ENCODE measurements around the gene TPX2.

TPX2 gene

GRCh38 chr20:31788578-31788977, 49.5 kb downstream of the TPX2 start:
- TF ChIP-seq, protein P1, sequence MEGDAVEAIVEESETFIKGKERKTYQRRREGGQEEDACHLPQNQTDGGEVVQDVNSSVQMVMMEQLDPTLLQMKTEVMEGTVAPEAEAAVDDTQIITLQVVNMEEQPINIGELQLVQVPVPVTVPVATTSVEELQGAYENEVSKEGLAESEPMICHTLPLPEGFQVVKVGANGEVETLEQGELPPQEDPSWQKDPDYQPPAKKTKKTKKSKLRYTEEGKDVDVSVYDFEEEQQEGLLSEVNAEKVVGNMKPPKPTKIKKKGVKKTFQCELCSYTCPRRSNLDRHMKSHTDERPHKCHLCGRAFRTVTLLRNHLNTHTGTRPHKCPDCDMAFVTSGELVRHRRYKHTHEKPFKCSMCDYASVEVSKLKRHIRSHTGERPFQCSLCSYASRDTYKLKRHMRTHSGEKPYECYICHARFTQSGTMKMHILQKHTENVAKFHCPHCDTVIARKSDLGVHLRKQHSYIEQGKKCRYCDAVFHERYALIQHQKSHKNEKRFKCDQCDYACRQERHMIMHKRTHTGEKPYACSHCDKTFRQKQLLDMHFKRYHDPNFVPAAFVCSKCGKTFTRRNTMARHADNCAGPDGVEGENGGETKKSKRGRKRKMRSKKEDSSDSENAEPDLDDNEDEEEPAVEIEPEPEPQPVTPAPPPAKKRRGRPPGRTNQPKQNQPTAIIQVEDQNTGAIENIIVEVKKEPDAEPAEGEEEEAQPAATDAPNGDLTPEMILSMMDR (tag by site-specific recombination; IDR thresholded peaks at IDR 0.05) = peak; percentile 14; the same call in 1 of the 2 replicates
- TF ChIP-seq ZNF768 (tag by site-specific recombination; IDR thresholded peaks at IDR 0.05) = no peak
- Histone ChIP-seq H3K9me3 (ENCODE audit: control insufficient read depth, insufficient read depth, low read depth, low read length) (no peaks in the 10 kb centered on the region), H3K4me1 (ENCODE audit: control insufficient read depth, insufficient read depth, low read length) (no peaks in the 10 kb centered on the region), H3K4me3 (ENCODE audit: low read depth, low read length) (no peak overlapping the region), H3K36me3 (ENCODE audit: control insufficient read depth in 2 of 2, insufficient read depth in 1 of 2, low read length in 2 of 2) (peaks cover 48 to 95% of the 10 kb centered on the region in 2 experiments), H3K27ac (ENCODE audit: extremely low read depth, low read depth, low read length) (no peak overlapping the region)
- ChIA-PET CTCF (interaction anchor here (1.1 kb wide), 1 partner anchor 164 kb away, joined by 5 read pairs; no protein-coding TSS in a partner anchor), POLR2A (no interaction called here)

GRCh38 chr20:31790401-31790800, 51.3 kb downstream of the TPX2 start:
- POLR2A ChIA-PET = no interaction called here
- TF ChIP-seq ZNF274 (IDR thresholded peaks at IDR 0.05; ENCODE audit: low read length) = no peak
- TF ChIP-seq ZNF274 (tag by site-specific recombination; IDR thresholded peaks at IDR 0.05; ENCODE audit: borderline replicate concordance) = no peak
- TF ChIP-seq ZNF654 (tag by site-specific recombination; IDR thresholded peaks at IDR 0.05; ENCODE audit: low read depth) = no peak
- no peak for TF ChIP-seq ZIC2 (tag by site-specific recombination; IDR thresholded peaks at IDR 0.05)
- no peak for TF ChIP-seq ZNF560 (tag by site-specific recombination; IDR thresholded peaks at IDR 0.05; ENCODE audit: borderline replicate concordance)
- TF ChIP-seq ZNF155 (tag by site-specific recombination; IDR thresholded peaks at IDR 0.05) = no peak
- TF ChIP-seq ZBTB7A (tag by site-specific recombination; IDR thresholded peaks at IDR 0.05; ENCODE audit: low read depth) = no peak
- Histone ChIP-seq H3K4me3 (ENCODE audit: low read depth, low read length) (no peak overlapping the region), H3K4me1 (ENCODE audit: control insufficient read depth, insufficient read depth, low read length) (no peaks in the 10 kb centered on the region), H3K9me3 (ENCODE audit: control insufficient read depth, insufficient read depth, low read depth, low read length) (no peaks in the 10 kb centered on the region), H3K27ac (ENCODE audit: extremely low read depth, low read depth, low read length) (no peak overlapping the region), H3K36me3 (ENCODE audit: control insufficient read depth in 2 of 2, insufficient read depth in 1 of 2, low read length in 2 of 2) (peaks cover 46 to 95% of the 10 kb centered on the region in 2 experiments)
- CTCF ChIA-PET = interaction anchor here (0.5 kb wide), 1 partner anchor 12 kb away, joined by 4 read pairs; no protein-coding TSS in a partner anchor

GRCh38 chr20:31797364-31797763, 58.3 kb downstream of the TPX2 start:
- ChIA-PET POLR2A (no interaction called here), CTCF (no interaction called here)
- H3K4me3 ChIP-seq (ENCODE audit: low read depth, low read length) = no peak overlapping the region
- TF ChIP-seq, protein P2, sequence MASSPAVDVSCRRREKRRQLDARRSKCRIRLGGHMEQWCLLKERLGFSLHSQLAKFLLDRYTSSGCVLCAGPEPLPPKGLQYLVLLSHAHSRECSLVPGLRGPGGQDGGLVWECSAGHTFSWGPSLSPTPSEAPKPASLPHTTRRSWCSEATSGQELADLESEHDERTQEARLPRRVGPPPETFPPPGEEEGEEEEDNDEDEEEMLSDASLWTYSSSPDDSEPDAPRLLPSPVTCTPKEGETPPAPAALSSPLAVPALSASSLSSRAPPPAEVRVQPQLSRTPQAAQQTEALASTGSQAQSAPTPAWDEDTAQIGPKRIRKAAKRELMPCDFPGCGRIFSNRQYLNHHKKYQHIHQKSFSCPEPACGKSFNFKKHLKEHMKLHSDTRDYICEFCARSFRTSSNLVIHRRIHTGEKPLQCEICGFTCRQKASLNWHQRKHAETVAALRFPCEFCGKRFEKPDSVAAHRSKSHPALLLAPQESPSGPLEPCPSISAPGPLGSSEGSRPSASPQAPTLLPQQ (tag by site-specific recombination; IDR thresholded peaks at IDR 0.05) = no peak
- no peak for TF ChIP-seq ZNF558 (tag by site-specific recombination; IDR thresholded peaks at IDR 0.05)
- H3K27ac ChIP-seq (ENCODE audit: extremely low read depth, low read depth, low read length) = no peak overlapping the region
- H3K36me3 ChIP-seq (ENCODE audit: control insufficient read depth in 2 of 2, insufficient read depth in 1 of 2, low read length in 2 of 2) = peaks cover 81 to 94% of the 10 kb centered on the region in 2 experiments
- no peaks in the 10 kb centered on the region for H3K4me1 ChIP-seq (ENCODE audit: control insufficient read depth, insufficient read depth, low read length)
- no peaks in the 10 kb centered on the region for H3K9me3 ChIP-seq (ENCODE audit: control insufficient read depth, insufficient read depth, low read depth, low read length)

GRCh38 chr20:31801508-31801907, 62.4 kb downstream of the TPX2 start:
- no peaks in the 10 kb centered on the region for H3K9me3 ChIP-seq (ENCODE audit: control insufficient read depth, insufficient read depth, low read depth, low read length)
- TF ChIP-seq ZNF530 (tag by site-specific recombination; IDR thresholded peaks at IDR 0.05; ENCODE audit: low read depth) = no peak
- no peak for TF ChIP-seq ZSCAN30 (tag by site-specific recombination; IDR thresholded peaks at IDR 0.05)
- TF ChIP-seq, protein P3, sequence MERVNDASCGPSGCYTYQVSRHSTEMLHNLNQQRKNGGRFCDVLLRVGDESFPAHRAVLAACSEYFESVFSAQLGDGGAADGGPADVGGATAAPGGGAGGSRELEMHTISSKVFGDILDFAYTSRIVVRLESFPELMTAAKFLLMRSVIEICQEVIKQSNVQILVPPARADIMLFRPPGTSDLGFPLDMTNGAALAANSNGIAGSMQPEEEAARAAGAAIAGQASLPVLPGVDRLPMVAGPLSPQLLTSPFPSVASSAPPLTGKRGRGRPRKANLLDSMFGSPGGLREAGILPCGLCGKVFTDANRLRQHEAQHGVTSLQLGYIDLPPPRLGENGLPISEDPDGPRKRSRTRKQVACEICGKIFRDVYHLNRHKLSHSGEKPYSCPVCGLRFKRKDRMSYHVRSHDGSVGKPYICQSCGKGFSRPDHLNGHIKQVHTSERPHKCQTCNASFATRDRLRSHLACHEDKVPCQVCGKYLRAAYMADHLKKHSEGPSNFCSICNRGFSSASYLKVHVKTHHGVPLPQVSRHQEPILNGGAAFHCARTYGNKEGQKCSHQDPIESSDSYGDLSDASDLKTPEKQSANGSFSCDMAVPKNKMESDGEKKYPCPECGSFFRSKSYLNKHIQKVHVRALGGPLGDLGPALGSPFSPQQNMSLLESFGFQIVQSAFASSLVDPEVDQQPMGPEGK (tag by site-specific recombination; IDR thresholded peaks at IDR 0.05) = no peak
- TF ChIP-seq ZBTB1 (tag by site-specific recombination; IDR thresholded peaks at IDR 0.05) = no peak
- TF ChIP-seq SALL2 (tag by site-specific recombination; IDR thresholded peaks at IDR 0.05; ENCODE audit: borderline replicate concordance) = no peak
- TF ChIP-seq, protein P4, sequence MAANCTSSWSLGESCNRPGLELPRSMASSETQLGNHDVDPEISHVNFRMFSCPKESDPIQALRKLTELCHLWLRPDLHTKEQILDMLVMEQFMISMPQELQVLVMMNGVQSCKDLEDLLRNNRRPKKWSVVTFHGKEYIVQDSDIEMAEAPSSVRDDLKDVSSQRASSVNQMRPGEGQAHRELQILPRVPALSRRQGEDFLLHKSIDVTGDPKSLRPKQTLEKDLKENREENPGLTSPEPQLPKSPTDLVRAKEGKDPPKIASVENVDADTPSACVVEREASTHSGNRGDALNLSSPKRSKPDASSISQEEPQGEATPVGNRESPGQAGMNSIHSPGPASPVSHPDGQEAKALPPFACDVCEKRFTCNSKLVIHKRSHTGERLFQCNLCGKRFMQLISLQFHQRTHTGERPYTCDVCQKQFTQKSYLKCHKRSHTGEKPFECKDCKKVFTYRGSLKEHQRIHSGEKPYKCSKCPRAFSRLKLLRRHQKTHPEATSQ (tag by site-specific recombination; IDR thresholded peaks at IDR 0.05) = no peak
- no peak for TF ChIP-seq ZNF174 (tag by site-specific recombination; IDR thresholded peaks at IDR 0.05)
- TF ChIP-seq ZNF391 (tag by site-specific recombination; IDR thresholded peaks at IDR 0.05; ENCODE audit: borderline replicate concordance, low read depth) = no peak
- no peak for TF ChIP-seq ZNF341 (tag by site-specific recombination; IDR thresholded peaks at IDR 0.05; ENCODE audit: low read depth)
- CTCF ChIA-PET = no interaction called here
- H3K4me3 ChIP-seq (ENCODE audit: low read depth, low read length) = no peak overlapping the region
- POLR2A ChIA-PET = no interaction called here
- H3K27ac ChIP-seq (ENCODE audit: extremely low read depth, low read depth, low read length) = no peak overlapping the region
- H3K36me3 ChIP-seq (ENCODE audit: control insufficient read depth in 2 of 2, insufficient read depth in 1 of 2, low read length in 2 of 2) = peaks cover 68 to 87% of the 10 kb centered on the region in 2 experiments
- H3K4me1 ChIP-seq (ENCODE audit: control insufficient read depth, insufficient read depth, low read length) = no peaks in the 10 kb centered on the region
